GM19025 (cell line): ENCODE results near the gene EED.

Experiments
- ATAC-seq: cut with Tn5 transposase; IDR thresholded peaks from one replicate; pipeline ENCODE4 v1.9.1; 2021; ENCODE audit warnings: mild to moderate bottlenecking, low read depth, moderate library complexity; ENCODE audit not compliant: unreplicated experiment

The EED gene

GRCh38 chr11:86244522-86245368 is at the start of gene EED:
TSS of gene EED (plus strand) at chr11:86244753. CDS start at chr11:86245230, 477 bp downstream.
- ATAC-seq = peak; percentile 44

GRCh38 chr11:86194998-86195397 is 49.6 kb upstream of the EED start:
- no peak for ATAC-seq

- no peak for ATAC-seq
Measured at GRCh38 chr11:86196085-86196696, 48.4 kb upstream of the EED start.

- no peak for ATAC-seq
Measured at GRCh38 chr11:86196913-86197312, 47.6 kb upstream of the EED start.

- ATAC-seq = no peak
Measured at GRCh38 chr11:86197448-86197847, 47.1 kb upstream of the EED start.

GRCh38 chr11:86198139-86198538 is 46.4 kb upstream of the EED start:
- no peak for ATAC-seq

GRCh38 chr11:86199354-86199753 is 45.2 kb upstream of the EED start:
- no peak for ATAC-seq

GRCh38 chr11:86201371-86201884 is 43.1 kb upstream of the EED start:
- ATAC-seq = no peak

GRCh38 chr11:86202013-86202336 is 42.6 kb upstream of the EED start:
- peak; percentile 10 for ATAC-seq

GRCh38 chr11:86204356-86204755 is 40.2 kb upstream of the EED start:
- ATAC-seq = no peak

- no peak for ATAC-seq
Measured at GRCh38 chr11:86205421-86206336, 38.9 kb upstream of the EED start.

GRCh38 chr11:86206337-86206695 is 38.2 kb upstream of the EED start:
- no peak for ATAC-seq

- no peak for ATAC-seq
Measured at GRCh38 chr11:86207413-86207812, 37.1 kb upstream of the EED start.

GRCh38 chr11:86208572-86208971 is 36.0 kb upstream of the EED start:
- no peak for ATAC-seq

GRCh38 chr11:86209806-86210657 is 34.5 kb upstream of the EED start:
- no peak for ATAC-seq

- ATAC-seq = no peak
Measured at GRCh38 chr11:86210898-86211297, 33.7 kb upstream of the EED start.

GRCh38 chr11:86211619-86212018 is 32.9 kb upstream of the EED start:
- peak; percentile 39 for ATAC-seq

- ATAC-seq = no peak
Measured at GRCh38 chr11:86212019-86212611, 32.4 kb upstream of the EED start.

GRCh38 chr11:86214710-86215109 is 29.8 kb upstream of the EED start:
- ATAC-seq = peak; percentile 40
